ENCODE data around the gene DPYD. TPM values are rescaled to one million over a fixed set of nuclear protein-coding genes. Genes with fewer than 3 reads are reported as not detected.

DPYD gene
- total RNA-seq, 1 donor from 2014 or later: 8.5 TPM

DNA sequence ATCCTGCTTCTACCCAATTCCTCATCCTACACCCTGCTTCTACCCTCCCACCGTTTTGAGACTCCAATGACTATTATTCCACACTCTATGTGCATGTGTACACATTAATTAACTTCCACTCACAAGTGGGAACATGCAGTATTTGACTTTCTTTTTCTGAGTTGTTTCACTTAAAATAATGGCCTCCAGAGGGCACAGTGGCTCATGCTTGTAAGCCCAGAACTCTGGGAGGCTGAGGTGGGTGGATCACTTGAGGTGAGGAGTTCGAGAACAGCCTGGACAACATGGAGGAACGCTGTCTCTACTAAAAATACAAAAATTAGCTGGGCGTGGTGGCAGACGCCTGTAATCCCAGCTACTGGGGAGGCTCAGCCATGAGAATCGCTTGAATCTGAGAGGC, 734.5 kb downstream of the DPYD start:
- Mint-ChIP-seq H3K36me3 (no peaks in the 10 kb centered on the region), H3K27me3 (no peaks in the 10 kb centered on the region), H3K27ac (no peak overlapping the region), H3K4me1 (ENCODE audit: unreplicated experiment) (no peaks in the 10 kb centered on the region), H3K9me3 (no peaks in the 10 kb centered on the region), H3K4me3 (no peak overlapping the region)
- no peak for DNase-seq (ENCODE audit: extremely low spot score, unreplicated experiment)
- TF ChIP-seq, protein P1, sequence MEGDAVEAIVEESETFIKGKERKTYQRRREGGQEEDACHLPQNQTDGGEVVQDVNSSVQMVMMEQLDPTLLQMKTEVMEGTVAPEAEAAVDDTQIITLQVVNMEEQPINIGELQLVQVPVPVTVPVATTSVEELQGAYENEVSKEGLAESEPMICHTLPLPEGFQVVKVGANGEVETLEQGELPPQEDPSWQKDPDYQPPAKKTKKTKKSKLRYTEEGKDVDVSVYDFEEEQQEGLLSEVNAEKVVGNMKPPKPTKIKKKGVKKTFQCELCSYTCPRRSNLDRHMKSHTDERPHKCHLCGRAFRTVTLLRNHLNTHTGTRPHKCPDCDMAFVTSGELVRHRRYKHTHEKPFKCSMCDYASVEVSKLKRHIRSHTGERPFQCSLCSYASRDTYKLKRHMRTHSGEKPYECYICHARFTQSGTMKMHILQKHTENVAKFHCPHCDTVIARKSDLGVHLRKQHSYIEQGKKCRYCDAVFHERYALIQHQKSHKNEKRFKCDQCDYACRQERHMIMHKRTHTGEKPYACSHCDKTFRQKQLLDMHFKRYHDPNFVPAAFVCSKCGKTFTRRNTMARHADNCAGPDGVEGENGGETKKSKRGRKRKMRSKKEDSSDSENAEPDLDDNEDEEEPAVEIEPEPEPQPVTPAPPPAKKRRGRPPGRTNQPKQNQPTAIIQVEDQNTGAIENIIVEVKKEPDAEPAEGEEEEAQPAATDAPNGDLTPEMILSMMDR (conservative IDR thresholded peaks at IDR 0.05): peak; percentile 49

DNA sequence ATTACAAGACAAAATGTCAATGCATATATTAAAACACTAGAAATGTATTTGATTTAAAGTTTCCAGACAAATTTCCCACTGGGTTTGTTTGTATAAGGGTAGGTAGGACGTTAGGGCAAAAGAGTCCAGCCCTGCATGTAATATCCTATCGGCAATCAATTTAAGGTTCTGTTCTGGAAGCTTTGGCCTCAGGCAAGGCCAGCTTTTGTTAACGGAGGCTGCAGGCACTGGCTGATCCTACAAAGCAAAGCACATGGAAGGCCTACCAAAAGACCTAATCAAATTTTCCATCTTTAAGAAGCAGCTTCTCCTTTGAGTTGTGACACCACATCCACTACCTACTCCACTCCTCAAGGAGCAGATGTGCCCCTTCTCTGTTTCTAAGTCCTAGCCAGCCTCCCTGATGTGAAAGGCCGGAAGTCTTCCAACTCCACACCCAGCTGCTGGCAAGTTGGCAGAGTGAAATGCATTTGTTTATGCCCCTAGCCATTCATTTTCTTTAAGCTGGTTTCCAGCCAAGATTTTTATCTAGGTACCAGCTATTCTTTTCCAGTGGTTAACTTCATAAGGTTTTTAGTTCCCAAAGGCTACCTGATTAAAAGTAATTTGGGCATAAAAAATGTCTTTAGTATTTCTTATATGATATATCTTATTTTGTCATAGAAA, 746.7 kb downstream of the DPYD start:
- Mint-ChIP-seq H3K27ac (no peak overlapping the region), H3K36me3 (no peaks in the 10 kb centered on the region), H3K27me3 (no peaks in the 10 kb centered on the region), H3K4me3 (no peak overlapping the region), H3K9me3 (no peaks in the 10 kb centered on the region), H3K4me1 (ENCODE audit: unreplicated experiment) (no peaks in the 10 kb centered on the region)
- DNase-seq (ENCODE audit: extremely low spot score, unreplicated experiment): no peak
- TF ChIP-seq, protein P1 (conservative IDR thresholded peaks at IDR 0.05): no peak

DNA sequence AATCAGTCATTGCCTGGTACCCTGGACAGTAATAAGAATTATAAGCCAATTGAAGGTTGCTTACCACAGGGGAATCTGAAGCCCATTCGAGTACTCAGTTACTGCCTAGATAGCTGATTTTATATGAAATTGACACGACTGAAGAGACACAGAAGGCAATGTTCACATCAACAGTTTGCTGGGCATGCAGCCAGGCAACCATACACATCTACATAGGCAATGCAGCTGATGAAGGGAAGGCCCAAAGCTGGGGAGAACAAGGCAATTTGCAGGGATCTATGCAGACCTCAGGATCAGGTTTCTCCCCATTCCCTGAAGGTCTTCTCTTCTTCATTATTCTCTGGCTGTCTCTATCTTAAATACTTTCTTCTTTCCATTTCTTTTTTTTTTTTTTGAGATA, 750.5 kb downstream of the DPYD start:
- Mint-ChIP-seq H3K4me1 (ENCODE audit: unreplicated experiment) (no peaks in the 10 kb centered on the region), H3K27me3 (no peaks in the 10 kb centered on the region), H3K27ac (no peak overlapping the region), H3K9me3 (no peaks in the 10 kb centered on the region), H3K4me3 (no peak overlapping the region), H3K36me3 (no peaks in the 10 kb centered on the region)
- TF ChIP-seq, protein P1 (conservative IDR thresholded peaks at IDR 0.05): no peak
- DNase-seq (ENCODE audit: extremely low spot score, unreplicated experiment): no peak

- TF ChIP-seq, protein P1 (conservative IDR thresholded peaks at IDR 0.05): no peak
- peaks cover 7% of the 10 kb centered on the region for H3K9me3 Mint-ChIP-seq
- no peak for DNase-seq (ENCODE audit: extremely low spot score, unreplicated experiment)
- no peaks in the 10 kb centered on the region for H3K27me3 Mint-ChIP-seq
- H3K27ac Mint-ChIP-seq: no peak overlapping the region
- no peaks in the 10 kb centered on the region for H3K36me3 Mint-ChIP-seq
- H3K4me3 Mint-ChIP-seq: no peak overlapping the region
- no peaks in the 10 kb centered on the region for H3K4me1 Mint-ChIP-seq (ENCODE audit: unreplicated experiment)
Observed at GRCh38 chr1:97168056-97168455, 752.8 kb downstream of the DPYD start.

- no peak overlapping the region for H3K27ac Mint-ChIP-seq
- no peak overlapping the region for H3K4me3 Mint-ChIP-seq
- DNase-seq (ENCODE audit: extremely low spot score, unreplicated experiment): no peak
- H3K27me3 Mint-ChIP-seq: no peaks in the 10 kb centered on the region
- no peaks in the 10 kb centered on the region for H3K4me1 Mint-ChIP-seq (ENCODE audit: unreplicated experiment)
- no peaks in the 10 kb centered on the region for H3K36me3 Mint-ChIP-seq
- H3K9me3 Mint-ChIP-seq: peaks cover 7% of the 10 kb centered on the region
- TF ChIP-seq, protein P1 (conservative IDR thresholded peaks at IDR 0.05): no peak
Observed at GRCh38 chr1:97167246-97167645, 753.6 kb downstream of the DPYD start.
